Neural cell (in vitro differentiated cells): ENCODE results near the gene AFF1. TPM values are rescaled to one million over a fixed set of nuclear protein-coding genes. Genes with fewer than 3 reads are reported as not detected.

Source experiments
- H2AFZ ChIP-seq: fragments of 200-600, 300-800 bp; sonication (generic), shearing (Covaris generic); 2 replicates; pipeline ENCODE4 v1.6.0; 2014; ENCODE audit warnings: low read depth, mild to moderate bottlenecking, antibody characterized with exemption, low read length, moderate library complexity
- H3F3A ChIP-seq: fragments of 200-600 bp; shearing (Covaris generic); 2 replicates; pipeline ENCODE4 v1.6.1; 2016; ENCODE audit warnings: mild to moderate bottlenecking, moderate library complexity, mixed read lengths, antibody characterized with exemption, low read length; ENCODE audit not compliant: insufficient read depth, poor library complexity, severe bottlenecking
- H3K27ac ChIP-seq: fragments of 200-600, 300-800 bp; sonication (generic), shearing (Covaris generic); 2 replicates; pipeline ENCODE4 v1.5.1; 2014; ENCODE audit warnings: mild to moderate bottlenecking, low read length, moderate library complexity
- H3K27me3 ChIP-seq: fragments of 300-800, 200-600 bp; sonication (generic), shearing (Covaris generic); 2 replicates; pipeline ENCODE4 v1.6.0; 2014; ENCODE audit warnings: mild to moderate bottlenecking, low read depth, low read length, moderate library complexity; ENCODE audit not compliant: insufficient read depth
- H3K36me3 ChIP-seq: fragments of 300-800, 200-600 bp; sonication (generic), shearing (Covaris generic); 2 replicates; pipeline ENCODE4 v1.5.1; 2014; ENCODE audit warnings: mild to moderate bottlenecking, antibody characterized with exemption, low read length, moderate library complexity; ENCODE audit not compliant: insufficient read depth
- H3K4me2 ChIP-seq: fragments of 300-800, 200-600 bp; sonication (generic), shearing (Covaris generic); 2 replicates; pipeline ENCODE4 v1.6.0; 2014; ENCODE audit warnings: mild to moderate bottlenecking, low read length
- H3K4me3 ChIP-seq: fragments of 300-800, 200-600 bp; sonication (generic), shearing (Covaris generic); 2 replicates; pipeline ENCODE4 v1.5.1; 2014; ENCODE audit warnings: mild to moderate bottlenecking, low read length, moderate library complexity
- H3K79me2 ChIP-seq: fragments of 200-600 bp; shearing (Covaris generic); replicated peaks from 2 replicates; pipeline ENCODE4 v1.6.0; 2014; ENCODE audit warnings: mild to moderate bottlenecking, low read length, moderate library complexity; ENCODE audit not compliant: insufficient read depth
- H3K9ac ChIP-seq: fragments of 300-800, 200-600 bp; sonication (generic), shearing (Covaris generic); 2 replicates; pipeline ENCODE4 v1.6.1; 2016; ENCODE audit warnings: mild to moderate bottlenecking, low read length, mixed read lengths
- H3K9me2 ChIP-seq: fragments of 200-600 bp; shearing (Covaris generic); 2 replicates; pipeline ENCODE4 v1.6.1; 2016; ENCODE audit warnings: mild to moderate bottlenecking, low read length, mixed read lengths; ENCODE audit not compliant: insufficient read depth
- H3K9me3 ChIP-seq: fragments of 200-600, 300-800 bp; sonication (generic), shearing (Covaris generic); 2 replicates; pipeline ENCODE4 v1.6.1; 2016; ENCODE audit warnings: mild to moderate bottlenecking, mixed run types, low read length, moderate library complexity, mixed read lengths
- H4K20me1 ChIP-seq: fragments of 200-600 bp; shearing (Covaris generic); 2 replicates; pipeline ENCODE4 v1.6.1; 2016; ENCODE audit warnings: mild to moderate bottlenecking, mixed run types; ENCODE audit not compliant: insufficient read depth
- CTCF ChIP-seq: fragments of 450-650 bp; IDR thresholded peaks from 2 replicates; pipeline ENCODE4 v1.5.1; 2014; ENCODE audit warnings: antibody characterized with exemption, mild to moderate bottlenecking, moderate library complexity; ENCODE audit not compliant: poor library complexity, severe bottlenecking
- EP300 ChIP-seq: fragments of 450-650 bp; conservative IDR thresholded peaks from 2 replicates; pipeline ENCODE4 v1.6.1; 2014; ENCODE audit warnings: antibody characterized with exemption, mild to moderate bottlenecking, moderate library complexity; ENCODE audit not compliant: poor library complexity, severe bottlenecking
- EZH2 ChIP-seq: fragments of 200-600, 300-800 bp; shearing (Covaris generic), sonication (generic); IDR thresholded peaks from 2 replicates; pipeline ENCODE4 v1.6.1; 2014; ENCODE audit warnings: antibody characterized with exemption, low read length, borderline replicate concordance, mild to moderate bottlenecking; ENCODE audit not compliant: insufficient read depth, poor library complexity, severe bottlenecking
- MXI1 ChIP-seq: fragments of 450-650 bp; conservative IDR thresholded peaks from 2 replicates; pipeline ENCODE4 v1.6.1; 2014; ENCODE audit warnings: antibody characterized with exemption, mild to moderate bottlenecking; ENCODE audit not compliant: poor library complexity, severe bottlenecking
- POLR2AphosphoS5 ChIP-seq: IDR thresholded peaks from 2 replicates; pipeline ENCODE4 v1.6.1; 2012
- RAD21 ChIP-seq: fragments of 450-650 bp; conservative IDR thresholded peaks from 2 replicates; pipeline ENCODE4 v1.6.1; 2014; ENCODE audit warnings: antibody characterized with exemption, mild to moderate bottlenecking, moderate library complexity
- REST ChIP-seq: IDR thresholded peaks from 2 replicates; pipeline ENCODE4 v1.6.1; 2012; ENCODE audit warnings: borderline replicate concordance
- SMC3 ChIP-seq: fragments of 450-650 bp; conservative IDR thresholded peaks from 2 replicates; pipeline ENCODE4 v1.6.1; 2014; ENCODE audit warnings: antibody characterized with exemption, mild to moderate bottlenecking, moderate library complexity; ENCODE audit not compliant: poor library complexity
- TAF1 ChIP-seq: IDR thresholded peaks from 2 replicates; pipeline ENCODE4 v1.6.1; 2012; ENCODE audit warnings: low read depth
- polyA plus RNA-seq: library from polyadenylated mRNA; depleted of rRNA; stranded (reverse); fragments of >200 nt; gene quantifications from 2 replicates; pipeline ENCODE4 v1.2.3, GENCODE V29; 2014

Gene AFF1
- polyA plus RNA-seq, 1 donor from 2014 or later = 0.63 TPM

- Histone ChIP-seq H3K36me3 (no peaks in the 10 kb centered on the region), H3K9me3 (no peaks in the 10 kb centered on the region), H3K27me3 (no peaks in the 10 kb centered on the region), H3K4me2 (no peak overlapping the region), H3K4me3 (no peak overlapping the region), H3K9me2 (no peaks in the 10 kb centered on the region), H3K9ac (no peak overlapping the region), H3F3A (no peaks in the 10 kb centered on the region), H4K20me1 (no peaks in the 10 kb centered on the region), H2AFZ (no peak overlapping the region), H3K27ac (no peak overlapping the region), H3K79me2 (no peaks in the 10 kb centered on the region)
- TF ChIP-seq TAF1 = no peak
Measured at GRCh38 chr4:87147116-87147515, 212.3 kb downstream of the AFF1 start.

- Histone ChIP-seq H3K9me3 (no peaks in the 10 kb centered on the region), H3F3A (no peaks in the 10 kb centered on the region), H3K9ac (no peak overlapping the region), H3K27me3 (no peaks in the 10 kb centered on the region), H4K20me1 (no peaks in the 10 kb centered on the region), H3K4me2 (no peak overlapping the region), H3K27ac (no peak overlapping the region), H3K9me2 (no peaks in the 10 kb centered on the region), H2AFZ (no peak overlapping the region), H3K4me3 (no peak overlapping the region), H3K79me2 (no peaks in the 10 kb centered on the region), H3K36me3 (no peaks in the 10 kb centered on the region)
- TF ChIP-seq CTCF (peak; percentile 90), SMC3 (peak; percentile 86), EP300 (no peak), REST (no peak), TAF1 (no peak), RAD21 (peak; percentile 83)
Measured at GRCh38 chr4:87150498-87151261, 215.9 kb downstream of the AFF1 start.

- H3K4me3 ChIP-seq = no peak overlapping the region
- H3K79me2 ChIP-seq = no peaks in the 10 kb centered on the region
- no peaks in the 10 kb centered on the region for H3K9me2 ChIP-seq
- no peak overlapping the region for H3K4me2 ChIP-seq
- no peaks in the 10 kb centered on the region for H3K9me3 ChIP-seq
- no peaks in the 10 kb centered on the region for H3K36me3 ChIP-seq
- H3K27ac ChIP-seq = no peak overlapping the region
- no peak overlapping the region for H2AFZ ChIP-seq
- H3F3A ChIP-seq = no peaks in the 10 kb centered on the region
- H3K9ac ChIP-seq = no peak overlapping the region
- TF ChIP-seq EP300 (no peak), POLR2AphosphoS5 (no peak), CTCF (no peak), SMC3 (no peak), EZH2 (no peak), MXI1 (no peak), REST (no peak), RAD21 (no peak), TAF1 (no peak)
- H4K20me1 ChIP-seq = no peaks in the 10 kb centered on the region
- H3K27me3 ChIP-seq = no peaks in the 10 kb centered on the region
Measured at GRCh38 chr4:87151730-87152129, 216.9 kb downstream of the AFF1 start.
